GM19238 (cell line): Measurements from ENCODE around the gene FST.

ENCODE experiments used
- DNase-seq: peaks from one replicate; pipeline ENCODE4 v3.0.0; 2011; ENCODE audit warnings: low spot score; ENCODE audit not compliant: insufficient read length

Gene FST

DNA sequence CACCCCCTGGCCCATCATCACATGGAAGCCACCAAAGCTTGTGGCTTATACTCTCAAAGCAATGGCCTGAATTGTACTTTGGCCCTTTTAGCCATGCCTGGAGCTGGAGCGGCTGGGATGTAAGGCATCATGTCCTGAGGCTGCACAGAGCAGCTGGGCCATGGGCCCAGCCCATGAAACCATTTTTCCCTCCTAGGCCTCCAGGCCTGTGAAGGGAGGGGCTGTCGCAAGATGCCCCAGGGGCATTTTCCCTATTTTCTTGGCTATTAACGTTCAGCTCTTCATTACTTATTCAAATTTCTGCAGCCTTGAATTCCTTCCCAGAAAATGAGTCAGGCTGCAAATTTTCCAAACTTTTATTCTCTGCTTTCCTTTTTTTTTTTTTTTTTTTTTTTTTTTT lies 27.7 kb downstream of the FST start:
- no peak for DNase-seq

DNA sequence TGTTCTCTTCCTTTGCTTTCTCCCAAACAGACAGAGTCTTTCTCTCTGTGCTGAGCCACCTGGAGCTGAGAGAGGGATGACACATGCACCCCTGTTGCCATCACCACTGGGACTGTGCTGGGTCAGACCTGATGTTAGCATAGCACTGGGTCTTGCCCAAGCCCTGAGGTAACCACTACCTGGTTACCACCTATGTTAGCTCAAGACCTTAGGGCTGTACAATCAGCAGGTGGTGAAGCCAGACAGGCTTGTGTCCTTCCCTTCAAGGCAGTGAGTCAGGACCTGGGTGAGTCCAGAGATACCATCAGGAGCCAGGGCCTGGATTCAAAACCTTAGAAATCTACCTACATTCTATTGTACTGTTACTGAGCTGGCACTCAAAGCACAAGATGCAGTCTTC lies 32.1 kb downstream of the FST start:
- no peak for DNase-seq

DNA sequence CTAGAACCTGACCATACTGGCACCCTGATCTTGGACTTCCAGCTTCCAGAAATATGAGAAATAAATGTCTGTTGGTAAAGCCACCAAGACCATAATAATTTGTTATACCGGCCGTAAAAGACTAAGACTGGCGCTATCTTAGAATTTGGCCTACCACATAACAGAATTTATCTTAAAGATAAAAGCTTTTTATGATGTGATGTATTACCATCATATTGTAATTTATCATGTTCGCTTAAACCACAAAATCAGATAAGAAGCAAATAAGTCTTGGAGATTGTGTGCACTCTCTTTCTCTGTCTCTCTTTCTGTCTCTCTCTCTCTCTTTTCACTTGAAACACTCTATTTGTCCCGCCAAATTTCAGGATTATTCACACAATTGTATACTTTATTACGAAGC lies 35.6 kb downstream of the FST start:
- no peak for DNase-seq

DNA sequence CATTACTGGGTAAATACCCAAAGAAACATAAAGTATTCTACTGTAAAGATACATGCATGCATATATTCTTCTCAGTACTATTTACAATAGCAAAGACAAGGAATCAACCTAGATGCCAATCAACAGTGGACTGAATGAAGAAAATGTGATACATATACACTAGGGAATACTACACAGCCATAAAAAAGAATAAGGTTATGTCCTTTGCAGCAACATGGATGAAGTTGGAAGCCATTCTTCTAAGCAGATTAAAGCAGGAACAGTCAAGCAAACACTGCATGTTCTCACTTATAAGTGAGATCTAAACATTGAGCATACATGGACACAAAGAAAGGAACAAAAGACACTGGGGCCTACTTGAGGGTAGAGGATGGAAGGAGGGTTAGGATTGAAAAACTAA lies 40.4 kb downstream of the FST start:
- no peak for DNase-seq
